Sigmoid colon (tissue), 7 donors: ENCODE results near the gene AHNAK. TPM values are rescaled to one million over a fixed set of nuclear protein-coding genes. Genes with fewer than 3 reads are reported as not detected.

ENCODE experiments used
- DNase-seq: peaks from one replicate; pipeline ENCODE4 v3.0.0-alpha.2; 2019
- H3K27ac ChIP-seq, 4 donors: fragments of 200-600 bp; sonication (generic); one replicate each; pipeline ENCODE4 v1.5.1; 2016 to 2019; ENCODE audit warnings: mild to moderate bottlenecking in 1 of 4
- H3K27me3 ChIP-seq, 3 donors: fragments of 200-600 bp; sonication (generic); one replicate each; pipeline ENCODE4 v1.5.1; 2019; ENCODE audit warnings: mild to moderate bottlenecking in 1 of 3
- H3K36me3 ChIP-seq, 4 donors: fragments of 200-600 bp; sonication (generic); one replicate each; pipeline ENCODE4 v1.5.1; 2016 to 2019
- H3K4me1 ChIP-seq, 4 donors: fragments of 200-600 bp; sonication (generic); one replicate each; pipeline ENCODE4 v1.5.1; 2017 to 2019
- H3K4me3 ChIP-seq, 4 donors: fragments of 200-600 bp; sonication (generic); one replicate each; pipeline ENCODE4 v1.5.1; 2017 to 2019; ENCODE audit warnings: mild to moderate bottlenecking in 2 of 4, moderate library complexity in 1 of 4
- H3K9me3 ChIP-seq, 4 donors: fragments of 200-600 bp in 3 of 4; sonication (generic) in 3 of 4; one replicate each; pipeline versions ENCODE4 v1.5.1 to v1.6.1; 2013 to 2019
- CTCF ChIP-seq, 4 experiments: fragments of 450-650 bp in 3 of 4; fragments of 200-600 bp in 1 of 4; IDR thresholded peaks; one replicate each; pipeline ENCODE4 v1.5.1; 2016 to 2019; ENCODE audit warnings: antibody characterized with exemption in 4 of 4, mild to moderate bottlenecking in 3 of 4, moderate library complexity in 2 of 4
- EP300 ChIP-seq, 4 donors: sonication (generic); formaldehyde crosslinking; IDR thresholded peaks; one replicate each; pipeline ENCODE4 v1.6.1; 2017; ENCODE audit warnings: antibody characterized with exemption in 4 of 4
- POLR2A ChIP-seq, 2 donors: fragments of 450-650 bp; IDR thresholded peaks; one replicate each; pipeline ENCODE4 v1.6.1; 2016; ENCODE audit warnings: antibody characterized with exemption in 2 of 2, mild to moderate bottlenecking in 2 of 2, moderate library complexity in 2 of 2
- POLR2AphosphoS5 ChIP-seq, 4 donors: sonication (generic); formaldehyde crosslinking; IDR thresholded peaks; one replicate each; pipeline ENCODE4 v1.6.1; 2017; ENCODE audit warnings: antibody characterized with exemption in 4 of 4
- WGBS, 2 donors: extraction: QIAGEN DNeasy Blood & Tissue Kit; methylation state at CpG; one replicate each; pipeline ENCODE4 v1.1.7; 2013; 5-methylcytosine and 5-hydroxymethylcytosine counted together
- intact Hi-C: fragments of 100-400 bp; cut with DNase I; formaldehyde crosslinking; loops from one replicate; pipeline ENCODE4 v1.15.1; 2023
- polyA plus RNA-seq, 3 donors: library from polyadenylated mRNA; stranded (reverse); fragments of 200-250 nt; gene quantifications; one replicate each; pipeline ENCODE4 v1.2.3, GENCODE V29; 2013
- total RNA-seq, 4 donors: library from RNA; depleted of rRNA; stranded (reverse); fragments of >200 nt; gene quantifications; one replicate each; pipeline ENCODE4 v1.1.0, GENCODE V29; 2016
- donor health status: healthy with polysubstance abuse.
- donor health status: Bipolar disorder and iron deficiency.
- donor health status: healthy.

Gene AHNAK
- total and polyA plus RNA-seq, 7 donors, result 82.3 to 1,294 (median 751) TPM

GRCh38 chr11:62444236-62444833 lies 102.3 kb downstream of the AHNAK start:
- intact Hi-C loops, result no loop called here
- DNase-seq, result peak; percentile 92
- peaks cover 0 to 55% (median 53%) of the 10 kb centered on the region in 4 donors for H3K4me1 ChIP-seq
- no peaks in the 10 kb centered on the region for H3K27me3 ChIP-seq
- TF ChIP-seq POLR2A (IDR thresholded peaks at IDR 0.05) (peak in 1 of 2 donors; percentile 7), EP300 (IDR thresholded peaks at IDR 0.05) (peak in 1 of 4 donors; percentile 41), POLR2AphosphoS5 (IDR thresholded peaks at IDR 0.05) (peak; percentile 76 to 85 (median 82)), CTCF (IDR thresholded peaks at IDR 0.05) (no peak)
- peak overlapping the region; percentile 20 to 51 (median 44) for H3K4me3 ChIP-seq
- H3K27ac ChIP-seq, result peak overlapping the region; percentile 89 to 96 (median 93)
- WGBS, 2 donors, result 32 to 36% methylated on average over 23 of the region's 23 CpGs
- H3K9me3 ChIP-seq, result no peaks in the 10 kb centered on the region
- no peaks in the 10 kb centered on the region for H3K36me3 ChIP-seq

- Histone ChIP-seq H3K4me3 (peak overlapping the region; percentile 20 to 51 (median 44)), H3K4me1 (peaks cover 0 to 55% (median 52%) of the 10 kb centered on the region in 4 donors), H3K36me3 (no peaks in the 10 kb centered on the region), H3K27me3 (no peaks in the 10 kb centered on the region), H3K27ac (peak overlapping the region; percentile 89 to 96 (median 93)), H3K9me3 (no peaks in the 10 kb centered on the region)
- WGBS, 2 donors, result 81 to 85% methylated on average over 17 of the region's 17 CpGs
- TF ChIP-seq POLR2A (IDR thresholded peaks at IDR 0.05) (no peak), POLR2AphosphoS5 (IDR thresholded peaks at IDR 0.05) (peak in 1 of 4 donors; percentile 10), CTCF (IDR thresholded peaks at IDR 0.05) (no peak), EP300 (IDR thresholded peaks at IDR 0.05) (no peak)
- intact Hi-C loops, result no loop called here
- peak; percentile 83 for DNase-seq
Observed at GRCh38 chr11:62443390-62444235, 103.0 kb downstream of the AHNAK start.

GRCh38 chr11:62439785-62440602 lies 106.6 kb downstream of the AHNAK start:
- intact Hi-C loops, result no loop called here
- peak; percentile 87 for DNase-seq
- no peaks in the 10 kb centered on the region for H3K9me3 ChIP-seq
- peak overlapping the region; percentile 77 to 96 (median 86) for H3K27ac ChIP-seq
- H3K4me1 ChIP-seq, result peaks cover 0 to 50% (median 48%) of the 10 kb centered on the region in 4 donors
- H3K27me3 ChIP-seq, result no peaks in the 10 kb centered on the region
- 67 to 70% methylated on average over 23 of the region's 23 CpGs for WGBS, 2 donors
- H3K4me3 ChIP-seq, result no peak overlapping the region
- no peaks in the 10 kb centered on the region for H3K36me3 ChIP-seq
- TF ChIP-seq POLR2AphosphoS5 (IDR thresholded peaks at IDR 0.05) (peak in 3 of 4 donors; percentile 23 to 55 (median 46)), CTCF (IDR thresholded peaks at IDR 0.05) (no peak), POLR2A (IDR thresholded peaks at IDR 0.05) (no peak), EP300 (IDR thresholded peaks at IDR 0.05) (peak in 1 of 4 donors; percentile 27)

- Histone ChIP-seq H3K27me3 (no peaks in the 10 kb centered on the region), H3K9me3 (no peaks in the 10 kb centered on the region), H3K4me3 (no peak overlapping the region), H3K27ac (peak overlapping the region in 1 of 4 donors; percentile 5), H3K36me3 (no peaks in the 10 kb centered on the region), H3K4me1 (peaks cover 0 to 51% (median 47%) of the 10 kb centered on the region in 4 donors)
- no peak for DNase-seq
- intact Hi-C loops, result no loop called here
- TF ChIP-seq POLR2A (IDR thresholded peaks at IDR 0.05), result no peak
- TF ChIP-seq CTCF (IDR thresholded peaks at IDR 0.05), result no peak
- no peak for TF ChIP-seq POLR2AphosphoS5 (IDR thresholded peaks at IDR 0.05)
- no peak for TF ChIP-seq EP300 (IDR thresholded peaks at IDR 0.05)
- WGBS, 2 donors, result 53 to 78% methylated on average over 4 of the region's 4 CpGs
Observed at GRCh38 chr11:62438641-62439040, 108.0 kb downstream of the AHNAK start.
